OCI-LY3 (cell line): Measurements from ENCODE around the gene MAD1L1.

Source experiments
- H2AFZ ChIP-seq: fragments of 200-600, 300-600 bp; shearing (Covaris generic); 2 replicates; pipeline ENCODE4 v1.6.0; 2014; ENCODE audit warnings: antibody characterized with exemption, low read depth, low read length
- H3K27ac ChIP-seq: fragments of 200-600, 300-600 bp; sonication (generic); 2 replicates; pipeline ENCODE4 v1.5.1; 2014; ENCODE audit warnings: mild to moderate bottlenecking, low read length, moderate library complexity, mixed read lengths
- H3K27me3 ChIP-seq: fragments of 200-600, 300-600 bp; sonication (generic); 2 replicates; pipeline ENCODE4 v1.6.1; 2014; ENCODE audit warnings: low read depth, low read length, mixed read lengths
- H3K36me3 ChIP-seq: fragments of 200-600, 300-600 bp; sonication (generic); replicated peaks from 2 replicates; pipeline ENCODE3; 2014; ENCODE audit warnings: low read depth, low read length, mixed read lengths
- H3K4me1 ChIP-seq: fragments of 300-600, 200-600 bp; sonication (generic); 2 replicates; pipeline ENCODE4 v1.6.1; 2014; ENCODE audit warnings: low read length, mixed read lengths
- H3K4me2 ChIP-seq: fragments of 200-600, 300-600 bp; sonication (generic); 2 replicates; pipeline ENCODE4 v1.6.1; 2014; ENCODE audit warnings: low read length, mixed read lengths
- H3K4me3 ChIP-seq: fragments of 300-600, 200-600 bp; sonication (generic); 2 replicates; pipeline ENCODE4 v1.5.1; 2014; ENCODE audit warnings: antibody characterized with exemption, mild to moderate bottlenecking, low read length, moderate library complexity
- H3K79me2 ChIP-seq: fragments of 300-600, 200-600 bp; shearing (Covaris generic); 2 replicates; pipeline ENCODE4 v1.6.1; 2014; ENCODE audit warnings: mild to moderate bottlenecking, low read length, mixed read lengths
- H3K9ac ChIP-seq: fragments of 300-600, 200-600 bp; shearing (Covaris generic); 2 replicates; pipeline ENCODE4 v1.6.0; 2014; ENCODE audit warnings: mild to moderate bottlenecking, low read length, moderate library complexity
- H3K9me3 ChIP-seq: fragments of 200-600, 300-600 bp; shearing (Covaris generic); 2 replicates; pipeline ENCODE4 v1.6.1; 2014; ENCODE audit warnings: low read length, mixed read lengths; ENCODE audit not compliant: insufficient read depth
- H4K20me1 ChIP-seq: fragments of 200-600, 300-600 bp; sonication (generic); 2 replicates; pipeline ENCODE4 v1.6.1; 2016; ENCODE audit warnings: low read length, mixed read lengths; ENCODE audit not compliant: insufficient read depth
- EZH2phosphoT487 ChIP-seq: fragments of 200-600 bp; shearing (Covaris generic); IDR thresholded peaks from 2 replicates; pipeline ENCODE4 v1.6.1; 2018; ENCODE audit warnings: antibody characterized with exemption, mixed run types, low read depth
- TF ChIP-seq, protein P1 (sequence below): fragments of 200-600, 300-600 bp; sonication (generic); IDR thresholded peaks from 2 replicates; pipeline ENCODE4 v1.5.1; 2014; ENCODE audit warnings: antibody characterized with exemption, low read length, low read depth

The MAD1L1 gene

DNA sequence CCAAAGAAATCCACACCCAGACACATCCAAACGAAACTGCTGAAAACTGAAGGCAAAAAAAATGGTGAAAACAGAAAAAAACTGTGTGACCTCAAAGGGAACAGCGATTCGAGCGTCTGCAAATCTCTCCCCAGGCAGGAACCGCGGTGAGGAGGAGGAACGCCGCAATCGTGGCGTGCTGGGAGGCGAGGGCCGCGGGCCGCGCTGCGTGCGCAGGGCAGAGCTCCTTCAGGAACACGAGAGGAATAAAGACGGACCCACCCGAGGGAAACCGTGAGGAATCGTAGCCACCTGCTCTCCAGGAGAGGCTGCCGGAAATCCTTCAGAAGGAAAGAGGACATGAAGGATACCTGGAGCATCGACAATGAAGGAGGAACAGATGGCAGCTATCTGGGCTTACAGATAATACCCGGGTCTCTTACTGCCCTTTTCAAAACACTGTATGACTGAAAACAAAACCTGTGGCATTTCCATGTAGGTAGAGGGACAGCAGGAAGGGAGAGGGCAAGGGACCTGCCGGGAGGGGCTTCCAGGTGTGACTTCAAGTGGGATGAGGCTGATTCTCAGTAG lies 266.0 kb downstream of the MAD1L1 start:
- no peaks in the 10 kb centered on the region for H3K4me1 ChIP-seq
- H3K27ac ChIP-seq, result no peak overlapping the region
- H4K20me1 ChIP-seq, result no peaks in the 10 kb centered on the region
- H3K36me3 ChIP-seq, result peaks cover 7% of the 10 kb centered on the region
- no peak overlapping the region for H2AFZ ChIP-seq
- H3K4me3 ChIP-seq, result no peak overlapping the region
- H3K9ac ChIP-seq, result no peak overlapping the region
- H3K4me2 ChIP-seq, result no peak overlapping the region
- no peaks in the 10 kb centered on the region for H3K9me3 ChIP-seq
- H3K79me2 ChIP-seq, result no peaks in the 10 kb centered on the region
- no peaks in the 10 kb centered on the region for H3K27me3 ChIP-seq
- TF ChIP-seq, protein P1, sequence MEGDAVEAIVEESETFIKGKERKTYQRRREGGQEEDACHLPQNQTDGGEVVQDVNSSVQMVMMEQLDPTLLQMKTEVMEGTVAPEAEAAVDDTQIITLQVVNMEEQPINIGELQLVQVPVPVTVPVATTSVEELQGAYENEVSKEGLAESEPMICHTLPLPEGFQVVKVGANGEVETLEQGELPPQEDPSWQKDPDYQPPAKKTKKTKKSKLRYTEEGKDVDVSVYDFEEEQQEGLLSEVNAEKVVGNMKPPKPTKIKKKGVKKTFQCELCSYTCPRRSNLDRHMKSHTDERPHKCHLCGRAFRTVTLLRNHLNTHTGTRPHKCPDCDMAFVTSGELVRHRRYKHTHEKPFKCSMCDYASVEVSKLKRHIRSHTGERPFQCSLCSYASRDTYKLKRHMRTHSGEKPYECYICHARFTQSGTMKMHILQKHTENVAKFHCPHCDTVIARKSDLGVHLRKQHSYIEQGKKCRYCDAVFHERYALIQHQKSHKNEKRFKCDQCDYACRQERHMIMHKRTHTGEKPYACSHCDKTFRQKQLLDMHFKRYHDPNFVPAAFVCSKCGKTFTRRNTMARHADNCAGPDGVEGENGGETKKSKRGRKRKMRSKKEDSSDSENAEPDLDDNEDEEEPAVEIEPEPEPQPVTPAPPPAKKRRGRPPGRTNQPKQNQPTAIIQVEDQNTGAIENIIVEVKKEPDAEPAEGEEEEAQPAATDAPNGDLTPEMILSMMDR, result no peak

DNA sequence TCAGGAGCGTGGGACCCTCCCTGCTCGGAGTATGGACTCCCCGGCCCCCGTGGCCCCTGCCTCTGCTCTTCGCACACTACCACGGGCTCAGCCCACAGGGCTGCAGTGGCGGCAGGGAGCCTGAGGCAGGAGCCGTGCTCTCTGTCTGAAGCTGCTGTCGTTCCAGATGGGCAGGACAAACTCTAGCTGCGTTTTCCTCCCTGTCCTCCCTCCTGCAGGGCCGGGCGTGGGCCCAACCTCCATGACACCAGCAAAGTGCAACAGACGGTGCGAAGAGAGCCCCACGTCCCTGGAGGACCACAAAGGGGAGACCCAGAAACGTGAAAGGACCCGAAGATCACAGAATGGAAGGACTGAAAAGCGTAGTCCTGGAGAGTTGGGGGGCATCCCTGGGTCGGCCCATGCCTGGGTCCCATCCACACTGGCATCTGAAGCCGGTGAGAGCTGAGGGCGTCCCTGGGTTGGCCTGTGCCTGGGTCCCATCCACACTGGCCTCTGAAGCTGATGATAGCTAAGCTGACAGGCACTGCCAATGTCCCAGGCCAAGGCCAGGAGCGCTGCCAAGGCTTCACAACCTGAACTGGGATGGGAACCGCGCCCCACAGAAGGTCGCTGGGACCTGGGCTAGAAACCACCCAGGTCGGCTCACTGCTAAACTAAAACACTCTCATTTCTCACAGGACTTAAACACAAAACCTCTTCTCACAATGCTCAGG lies 267.0 kb downstream of the MAD1L1 start:
- TF ChIP-seq EZH2phosphoT487, result no peak
- TF ChIP-seq, protein P1, result no peak
- Histone ChIP-seq H3K36me3 (peaks cover 7% of the 10 kb centered on the region), H2AFZ (no peak overlapping the region), H3K27ac (no peak overlapping the region), H3K27me3 (no peaks in the 10 kb centered on the region), H3K4me2 (no peak overlapping the region), H3K4me3 (no peak overlapping the region), H3K79me2 (no peaks in the 10 kb centered on the region), H3K9ac (no peak overlapping the region), H4K20me1 (no peaks in the 10 kb centered on the region), H3K9me3 (no peaks in the 10 kb centered on the region), H3K4me1 (no peaks in the 10 kb centered on the region)

DNA sequence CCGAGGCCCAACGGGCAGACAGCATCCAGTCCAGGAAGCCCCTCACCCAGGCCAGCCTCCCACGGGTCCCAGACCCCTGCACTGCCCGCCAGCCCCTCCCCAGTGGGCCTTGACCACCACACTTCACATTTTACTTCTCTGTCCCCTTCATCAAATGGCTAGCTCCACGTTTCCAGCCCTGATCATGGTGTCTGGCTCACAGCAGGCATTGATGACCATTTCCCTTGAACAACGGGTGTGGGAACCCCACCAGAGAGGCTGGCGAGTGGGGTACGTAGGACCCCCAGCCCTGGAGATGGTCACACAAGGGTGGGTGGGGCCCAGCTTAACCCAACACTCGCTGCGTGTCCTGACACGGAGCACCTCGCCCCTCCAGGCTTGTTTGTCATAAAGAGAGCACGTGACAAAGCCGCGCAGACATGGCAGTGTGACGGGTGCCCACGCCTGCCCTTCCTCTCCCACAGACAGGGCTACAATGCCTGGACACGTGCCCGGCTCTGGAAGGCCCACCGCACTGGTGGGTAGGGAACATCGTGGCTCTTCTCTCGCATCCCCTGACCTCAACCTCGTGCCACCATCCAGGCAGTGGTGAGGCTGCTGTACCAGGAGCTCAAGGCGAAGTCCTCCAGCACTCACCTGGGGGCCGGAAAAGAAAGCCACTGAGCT lies 267.7 kb downstream of the MAD1L1 start:
- Histone ChIP-seq H4K20me1 (no peaks in the 10 kb centered on the region), H3K4me2 (no peak overlapping the region), H3K36me3 (peaks cover 7% of the 10 kb centered on the region), H3K27me3 (no peaks in the 10 kb centered on the region), H3K27ac (no peak overlapping the region), H3K4me3 (no peak overlapping the region), H3K79me2 (no peaks in the 10 kb centered on the region), H2AFZ (no peak overlapping the region), H3K9ac (no peak overlapping the region), H3K4me1 (no peaks in the 10 kb centered on the region), H3K9me3 (no peaks in the 10 kb centered on the region)
- TF ChIP-seq, protein P1, result no peak
- TF ChIP-seq EZH2phosphoT487, result no peak

DNA sequence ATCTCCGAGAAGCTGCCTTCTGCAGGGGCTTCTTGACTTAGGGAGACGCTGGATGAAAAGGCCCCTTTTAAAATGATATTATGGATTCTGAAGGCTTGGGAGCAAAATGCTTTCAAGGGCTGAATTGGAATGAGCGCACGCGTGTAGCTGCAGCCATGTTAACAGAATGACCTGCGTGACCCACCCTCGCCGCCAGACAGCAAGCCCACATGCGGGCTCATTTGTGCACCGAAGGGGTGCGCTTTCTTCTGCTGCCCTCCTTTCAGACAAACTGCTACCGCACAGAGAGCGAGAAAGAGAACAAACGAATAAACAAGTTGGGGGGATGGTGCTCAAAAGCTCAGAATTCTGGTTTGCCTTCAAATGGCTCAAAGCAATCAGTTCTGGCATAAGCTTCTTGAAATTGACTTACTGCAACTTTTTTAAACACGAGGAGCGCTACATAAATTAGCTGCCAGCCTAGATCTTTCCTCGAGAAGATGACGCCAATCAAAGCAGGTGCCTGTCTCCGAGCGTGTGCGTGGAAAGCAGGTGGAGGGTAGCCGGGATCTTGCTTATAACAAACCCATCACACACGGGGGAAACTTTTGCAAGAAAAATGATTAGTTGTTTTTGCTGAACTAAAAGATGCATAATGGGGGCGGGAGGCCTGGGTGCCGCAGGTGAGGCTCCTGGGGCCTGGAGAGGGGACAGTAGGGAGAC lies 268.4 kb downstream of the MAD1L1 start:
- TF ChIP-seq, protein P1, result no peak
- TF ChIP-seq EZH2phosphoT487, result no peak
- peaks cover 7% of the 10 kb centered on the region for H3K36me3 ChIP-seq
- no peak overlapping the region for H3K4me3 ChIP-seq
- no peaks in the 10 kb centered on the region for H3K27me3 ChIP-seq
- H3K9me3 ChIP-seq, result no peaks in the 10 kb centered on the region
- no peak overlapping the region for H2AFZ ChIP-seq
- H3K79me2 ChIP-seq, result no peaks in the 10 kb centered on the region
- no peak overlapping the region for H3K4me2 ChIP-seq
- no peak overlapping the region for H3K9ac ChIP-seq
- H3K4me1 ChIP-seq, result no peaks in the 10 kb centered on the region
- no peaks in the 10 kb centered on the region for H4K20me1 ChIP-seq
- no peak overlapping the region for H3K27ac ChIP-seq
